Stomach (tissue), 9 donors: ENCODE data around the gene CNEP1R1. TPM values are rescaled to one million over a fixed set of nuclear protein-coding genes. Genes with fewer than 3 reads are reported as not detected.

Experiments
- DNase-seq, 2 donors: peaks; one replicate each; pipeline versions ENCODE4 v3.0.0 to v3.0.0-alpha.2; 2013 to 2019
- H3K27ac ChIP-seq, 5 donors: fragments of 200-600 bp in 4 of 5; sonication (generic) in 4 of 5; one replicate each; pipeline ENCODE4 v1.5.1; 2013 to 2019; ENCODE audit warnings: mild to moderate bottlenecking in 1 of 5, moderate library complexity in 1 of 5
- H3K27me3 ChIP-seq, 3 donors: fragments of 200-600 bp; sonication (generic); one replicate each; pipeline ENCODE4 v1.5.1; 2017 to 2019; ENCODE audit warnings: mixed run types in 1 of 3
- H3K36me3 ChIP-seq, 4 donors: fragments of 200-600 bp; sonication (generic); 1 replicate in 3 of 4; 2 replicates in 1 of 4; pipeline ENCODE4 v1.5.1; 2016 to 2019
- H3K4me1 ChIP-seq, 4 donors: fragments of 200-600 bp; sonication (generic); one replicate each; pipeline ENCODE4 v1.5.1; 2016 to 2019
- H3K4me3 ChIP-seq, 4 donors: fragments of 200-600 bp; sonication (generic) in 3 of 4; one replicate each; pipeline ENCODE4 v1.5.1; 2016 to 2019; ENCODE audit warnings: mild to moderate bottlenecking in 1 of 4
- H3K9me3 ChIP-seq, 4 donors: fragments of 200-600 bp; sonication (generic); one replicate each; pipeline ENCODE4 v1.5.1; 2016 to 2019
- EP300 ChIP-seq: sonication (generic); formaldehyde crosslinking; IDR thresholded peaks from one replicate; pipeline ENCODE4 v1.6.1; 2017; ENCODE audit warnings: antibody characterized with exemption
- POLR2A ChIP-seq, 4 donors: fragments of 450-650 bp; IDR thresholded peaks; one replicate each; pipeline ENCODE4 v1.6.1; 2016; ENCODE audit warnings: antibody characterized with exemption in 4 of 4, control low read depth in 2 of 4, mild to moderate bottlenecking in 1 of 4, moderate library complexity in 1 of 4
- POLR2AphosphoS5 ChIP-seq, 3 donors: sonication (generic); formaldehyde crosslinking; IDR thresholded peaks; one replicate each; pipeline ENCODE4 v1.6.1; 2016; ENCODE audit warnings: antibody characterized with exemption in 3 of 3
- whole genome bisulfite sequencing, 5 donors: extraction: QIAGEN DNeasy Blood & Tissue Kit in 3 of 5; methylation state at CpG; one replicate each; pipeline versions ENCODE4 v1.1.5 to v1.1.7; 2013 to 2018; 5-methylcytosine and 5-hydroxymethylcytosine counted together
- intact Hi-C: fragments of 100-400 bp; cut with DNase I; formaldehyde crosslinking; loops from one replicate; pipeline ENCODE4 v1.15.1; 2023; ENCODE audit warnings: low total_unique reads
- polyA plus RNA-seq, 3 donors: library from polyadenylated mRNA; stranded (reverse); fragments of 200-250 nt; gene quantifications; one replicate each; pipeline ENCODE4 v1.2.3, GENCODE V29; 2013
- total RNA-seq, 5 donors: library from RNA; depleted of rRNA; stranded (reverse); fragments of >200 nt; gene quantifications; one replicate each; pipeline versions ENCODE4 v1.1.0 to v1.2.3, GENCODE V29; 2014 to 2016
- TF ChIP-seq, protein P1 (sequence below), 7 experiments: fragments of 450-650 bp in 4 of 7; fragments of 200-600 bp in 3 of 7; sonication (generic) in 3 of 7; IDR thresholded peaks; one replicate each; pipeline ENCODE4 v1.5.1; 2016 to 2019; ENCODE audit warnings: antibody characterized with exemption in 7 of 7, control low read depth in 2 of 7, mild to moderate bottlenecking in 1 of 7
- donor health status: healthy with polysubstance abuse.
- donor health status: Bipolar disorder and iron deficiency.
- donor health status: healthy.

Gene CNEP1R1
- total and polyA plus RNA-seq, 8 donors = 4.8 to 36.8 (median 19.2) TPM; not detected in 1

DNA sequence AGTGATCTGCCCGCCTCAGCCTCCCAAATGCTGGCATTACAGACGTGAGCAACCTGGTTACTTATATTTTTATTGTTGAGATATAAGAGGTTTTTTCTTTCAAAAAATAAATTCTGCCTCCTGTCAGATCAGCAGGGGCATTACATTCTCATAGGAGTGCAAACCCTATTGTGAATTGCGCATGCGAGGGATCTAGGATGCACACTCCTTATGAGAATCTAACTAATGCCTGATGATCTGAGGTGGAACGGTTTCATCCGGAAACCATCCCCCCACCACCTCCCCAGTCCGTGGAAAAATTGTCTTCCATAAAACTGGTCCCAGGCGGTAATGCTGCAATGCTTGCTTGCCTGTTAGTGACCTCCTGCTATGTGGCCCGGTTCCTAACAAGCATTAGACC, 7.5 kb upstream of the CNEP1R1 start:
- Histone ChIP-seq H3K27ac (no peak overlapping the region), H3K4me1 (no peaks in the 10 kb centered on the region), H3K9me3 (no peaks in the 10 kb centered on the region), H3K27me3 (no peaks in the 10 kb centered on the region), H3K36me3 (no peaks in the 10 kb centered on the region), H3K4me3 (no peak overlapping the region)
- TF ChIP-seq POLR2A (IDR thresholded peaks at IDR 0.05) (no peak), EP300 (no peak), POLR2AphosphoS5 (IDR thresholded peaks at IDR 0.05) (no peak)
- TF ChIP-seq, protein P1, sequence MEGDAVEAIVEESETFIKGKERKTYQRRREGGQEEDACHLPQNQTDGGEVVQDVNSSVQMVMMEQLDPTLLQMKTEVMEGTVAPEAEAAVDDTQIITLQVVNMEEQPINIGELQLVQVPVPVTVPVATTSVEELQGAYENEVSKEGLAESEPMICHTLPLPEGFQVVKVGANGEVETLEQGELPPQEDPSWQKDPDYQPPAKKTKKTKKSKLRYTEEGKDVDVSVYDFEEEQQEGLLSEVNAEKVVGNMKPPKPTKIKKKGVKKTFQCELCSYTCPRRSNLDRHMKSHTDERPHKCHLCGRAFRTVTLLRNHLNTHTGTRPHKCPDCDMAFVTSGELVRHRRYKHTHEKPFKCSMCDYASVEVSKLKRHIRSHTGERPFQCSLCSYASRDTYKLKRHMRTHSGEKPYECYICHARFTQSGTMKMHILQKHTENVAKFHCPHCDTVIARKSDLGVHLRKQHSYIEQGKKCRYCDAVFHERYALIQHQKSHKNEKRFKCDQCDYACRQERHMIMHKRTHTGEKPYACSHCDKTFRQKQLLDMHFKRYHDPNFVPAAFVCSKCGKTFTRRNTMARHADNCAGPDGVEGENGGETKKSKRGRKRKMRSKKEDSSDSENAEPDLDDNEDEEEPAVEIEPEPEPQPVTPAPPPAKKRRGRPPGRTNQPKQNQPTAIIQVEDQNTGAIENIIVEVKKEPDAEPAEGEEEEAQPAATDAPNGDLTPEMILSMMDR (IDR thresholded peaks at IDR 0.05) = no peak
- intact Hi-C loops = no loop called here
- WGBS, 5 donors = 83 to 91% (median 87%) methylated on average over 9 of the region's 9 CpGs
- DNase-seq = no peak

DNA sequence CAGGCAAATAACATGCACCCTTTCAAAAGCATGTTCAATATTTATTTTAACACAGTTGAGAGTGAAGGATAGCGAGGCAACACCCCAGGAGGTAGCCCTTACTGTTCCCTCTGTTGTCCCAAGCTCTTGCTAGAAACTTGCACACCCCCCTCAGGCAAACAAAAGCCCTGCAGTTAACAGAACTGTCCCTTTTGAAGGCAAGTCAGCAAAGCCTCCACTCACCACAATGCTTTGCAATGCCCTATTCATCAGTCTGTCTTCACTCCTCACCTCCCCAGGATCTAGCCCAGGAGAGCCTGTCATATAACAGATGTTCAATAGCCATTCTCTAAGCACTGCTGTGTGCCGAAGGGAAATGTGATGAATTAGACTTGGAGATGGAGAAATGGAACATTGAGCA, 3.5 kb upstream of the CNEP1R1 start:
- peaks cover 11 to 16% (median 14%) of the 10 kb centered on the region in 4 donors for H3K4me1 ChIP-seq
- no peak overlapping the region for H3K4me3 ChIP-seq
- intact Hi-C loops = loop anchor here (10.0 kb wide), 1 partner anchor 193 kb away; no protein-coding TSS in a partner anchor
- H3K9me3 ChIP-seq = no peaks in the 10 kb centered on the region
- no peak overlapping the region for H3K27ac ChIP-seq
- WGBS, 5 donors = 20 to 38% (median 28%) methylated on average over 2 of the region's 2 CpGs
- no peaks in the 10 kb centered on the region for H3K36me3 ChIP-seq
- no peaks in the 10 kb centered on the region for H3K27me3 ChIP-seq
- DNase-seq = peak in 1 of 2 donors; percentile 36
- TF ChIP-seq, protein P1 (IDR thresholded peaks at IDR 0.05) = no peak
- TF ChIP-seq POLR2AphosphoS5 (IDR thresholded peaks at IDR 0.05) (no peak), POLR2A (IDR thresholded peaks at IDR 0.05) (no peak), EP300 (no peak)

DNA sequence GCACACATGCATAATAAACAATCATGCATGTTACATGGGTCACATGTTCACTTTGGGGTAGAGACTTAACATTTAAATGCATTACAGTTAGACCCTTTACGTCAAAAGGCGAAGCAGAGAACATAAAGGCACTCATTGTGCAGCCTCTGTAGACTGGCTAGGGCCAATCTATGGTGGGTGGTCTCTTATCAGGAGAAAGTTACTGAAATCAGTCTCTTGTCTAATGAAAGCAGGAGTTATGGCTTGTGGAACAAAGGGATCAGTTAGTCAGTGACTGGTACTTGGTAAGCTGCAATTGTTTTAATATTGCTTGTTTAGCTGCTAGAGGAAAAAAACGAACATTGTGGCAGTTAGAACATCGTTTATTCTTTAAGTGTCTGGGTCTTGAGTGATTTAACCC, 1.4 kb upstream of the CNEP1R1 start:
- peaks cover 14 to 37% (median 29%) of the 10 kb centered on the region in 4 donors for H3K4me1 ChIP-seq
- H3K9me3 ChIP-seq = no peaks in the 10 kb centered on the region
- H3K36me3 ChIP-seq = peaks cover 0 to 5% (median 2%) of the 10 kb centered on the region in 4 donors
- TF ChIP-seq EP300 (no peak), POLR2AphosphoS5 (IDR thresholded peaks at IDR 0.05) (no peak), POLR2A (IDR thresholded peaks at IDR 0.05) (no peak)
- TF ChIP-seq, protein P1 (IDR thresholded peaks at IDR 0.05) = no peak
- intact Hi-C loops = loop anchor here (10.0 kb wide), 1 partner anchor 191 kb away; no protein-coding TSS in a partner anchor
- DNase-seq = no peak
- H3K27ac ChIP-seq = no peak overlapping the region
- H3K4me3 ChIP-seq = no peak overlapping the region
- WGBS, 5 donors = 35 to 47% (median 42%) methylated on average over 4 of the region's 4 CpGs
- H3K27me3 ChIP-seq = no peaks in the 10 kb centered on the region

DNA sequence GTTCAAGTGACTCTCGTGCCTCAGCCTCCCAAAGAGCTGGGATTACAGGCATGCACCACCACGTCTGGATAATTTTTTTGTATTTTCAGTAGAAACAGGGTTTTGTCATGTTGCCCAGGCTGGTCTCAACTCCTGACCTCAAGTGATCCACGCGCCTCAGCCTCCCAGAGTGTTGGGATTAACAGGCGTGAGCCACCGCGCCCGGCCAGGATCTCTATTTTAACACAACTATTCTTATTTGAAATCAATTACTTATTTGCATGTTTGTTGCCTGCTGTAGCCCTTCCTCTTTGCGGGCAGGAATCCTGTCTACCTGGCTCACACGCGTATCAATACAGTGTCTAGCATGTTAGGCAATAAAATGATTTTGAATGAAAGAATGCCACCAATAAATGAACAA, 818 bp upstream of the CNEP1R1 start:
- Histone ChIP-seq H3K27ac (no peak overlapping the region), H3K27me3 (no peaks in the 10 kb centered on the region), H3K9me3 (no peaks in the 10 kb centered on the region), H3K4me1 (peaks cover 14 to 42% (median 31%) of the 10 kb centered on the region in 4 donors), H3K36me3 (peaks cover 0 to 7% (median 4%) of the 10 kb centered on the region in 4 donors), H3K4me3 (no peak overlapping the region)
- 77 to 85% (median 81%) methylated on average over 11 of the region's 11 CpGs for WGBS, 5 donors
- TF ChIP-seq POLR2AphosphoS5 (IDR thresholded peaks at IDR 0.05) = no peak
- no peak for TF ChIP-seq EP300
- TF ChIP-seq, protein P1 (IDR thresholded peaks at IDR 0.05) = no peak
- TF ChIP-seq POLR2A (IDR thresholded peaks at IDR 0.05) = no peak
- no peak for DNase-seq
- intact Hi-C loops = loop anchor here (10.0 kb wide), 1 partner anchor 191 kb away; no protein-coding TSS in a partner anchor
